ENCODE data around the gene SPCS3.

DNA sequence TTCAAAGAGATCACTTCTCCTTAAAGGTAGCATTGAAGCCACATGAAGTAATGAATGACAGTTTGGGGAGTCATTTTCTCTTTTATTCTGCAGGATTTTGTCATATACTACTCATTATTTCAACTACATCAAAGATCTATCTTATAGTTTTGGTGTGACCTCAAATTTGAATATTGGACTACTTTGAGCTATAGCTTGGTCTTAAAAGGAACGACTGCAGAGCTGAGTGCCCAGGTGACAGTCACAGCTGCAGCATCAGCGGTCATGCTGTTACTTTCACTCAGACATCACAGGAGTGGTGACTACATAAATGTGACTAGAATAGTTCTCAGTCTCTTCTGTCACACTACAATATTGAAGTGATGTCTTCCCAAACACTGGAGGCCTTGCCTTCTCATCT is 10.7 kb upstream of the SPCS3 start:
- TF ChIP-seq, protein P1, sequence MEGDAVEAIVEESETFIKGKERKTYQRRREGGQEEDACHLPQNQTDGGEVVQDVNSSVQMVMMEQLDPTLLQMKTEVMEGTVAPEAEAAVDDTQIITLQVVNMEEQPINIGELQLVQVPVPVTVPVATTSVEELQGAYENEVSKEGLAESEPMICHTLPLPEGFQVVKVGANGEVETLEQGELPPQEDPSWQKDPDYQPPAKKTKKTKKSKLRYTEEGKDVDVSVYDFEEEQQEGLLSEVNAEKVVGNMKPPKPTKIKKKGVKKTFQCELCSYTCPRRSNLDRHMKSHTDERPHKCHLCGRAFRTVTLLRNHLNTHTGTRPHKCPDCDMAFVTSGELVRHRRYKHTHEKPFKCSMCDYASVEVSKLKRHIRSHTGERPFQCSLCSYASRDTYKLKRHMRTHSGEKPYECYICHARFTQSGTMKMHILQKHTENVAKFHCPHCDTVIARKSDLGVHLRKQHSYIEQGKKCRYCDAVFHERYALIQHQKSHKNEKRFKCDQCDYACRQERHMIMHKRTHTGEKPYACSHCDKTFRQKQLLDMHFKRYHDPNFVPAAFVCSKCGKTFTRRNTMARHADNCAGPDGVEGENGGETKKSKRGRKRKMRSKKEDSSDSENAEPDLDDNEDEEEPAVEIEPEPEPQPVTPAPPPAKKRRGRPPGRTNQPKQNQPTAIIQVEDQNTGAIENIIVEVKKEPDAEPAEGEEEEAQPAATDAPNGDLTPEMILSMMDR (IDR thresholded peaks at IDR 0.05; ENCODE audit: low read length): no peak
- TF ChIP-seq EZH2 (IDR thresholded peaks at IDR 0.05; ENCODE audit: borderline replicate concordance, low read length): no peak
